8988T (cell line): ENCODE measurements around the gene FBXW8.

Source experiments
- DNase-seq: peaks from one replicate; pipeline ENCODE4 v3.0.0; 2011

FBXW8 gene, protein sequence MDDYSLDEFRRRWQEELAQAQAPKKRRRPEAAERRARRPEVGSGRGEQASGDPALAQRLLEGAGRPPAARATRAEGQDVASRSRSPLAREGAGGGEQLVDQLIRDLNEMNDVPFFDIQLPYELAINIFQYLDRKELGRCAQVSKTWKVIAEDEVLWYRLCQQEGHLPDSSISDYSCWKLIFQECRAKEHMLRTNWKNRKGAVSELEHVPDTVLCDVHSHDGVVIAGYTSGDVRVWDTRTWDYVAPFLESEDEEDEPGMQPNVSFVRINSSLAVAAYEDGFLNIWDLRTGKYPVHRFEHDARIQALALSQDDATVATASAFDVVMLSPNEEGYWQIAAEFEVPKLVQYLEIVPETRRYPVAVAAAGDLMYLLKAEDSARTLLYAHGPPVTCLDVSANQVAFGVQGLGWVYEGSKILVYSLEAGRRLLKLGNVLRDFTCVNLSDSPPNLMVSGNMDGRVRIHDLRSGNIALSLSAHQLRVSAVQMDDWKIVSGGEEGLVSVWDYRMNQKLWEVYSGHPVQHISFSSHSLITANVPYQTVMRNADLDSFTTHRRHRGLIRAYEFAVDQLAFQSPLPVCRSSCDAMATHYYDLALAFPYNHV

GRCh38 chr12:116910645-116911451 lies at the start of gene FBXW8:
FBXW8 (plus strand) TSS chr12:116910950; CDS start chr12:116911038, 88 bp downstream.
- peak; percentile 78 for DNase-seq

- DNase-seq, result no peak
These were observed 49.4 kb upstream of the FBXW8 start for GRCh38 chr12:116861320-116861719.

DNA sequence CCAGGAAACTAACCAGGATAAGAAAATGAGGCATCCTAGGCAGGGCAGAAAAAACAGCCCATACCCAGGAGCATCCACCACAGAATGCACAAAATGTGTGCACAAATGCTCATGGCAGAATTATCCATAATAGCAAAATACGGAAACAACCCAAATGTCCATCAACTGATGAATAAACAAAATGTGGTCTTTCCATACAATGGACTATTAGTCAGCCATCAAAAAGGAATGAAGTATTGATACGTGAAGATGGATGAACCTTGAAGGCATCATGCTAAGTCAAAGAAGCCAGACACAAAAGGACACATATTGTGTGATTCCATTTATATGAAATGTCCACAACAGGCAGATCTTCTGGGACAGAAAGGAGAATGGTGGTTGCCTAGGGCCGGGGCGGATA lies 48.6 kb upstream of the FBXW8 start:
- no peak for DNase-seq

GRCh38 chr12:116863275-116863767 lies 47.4 kb upstream of the FBXW8 start:
- DNase-seq, result no peak

DNA sequence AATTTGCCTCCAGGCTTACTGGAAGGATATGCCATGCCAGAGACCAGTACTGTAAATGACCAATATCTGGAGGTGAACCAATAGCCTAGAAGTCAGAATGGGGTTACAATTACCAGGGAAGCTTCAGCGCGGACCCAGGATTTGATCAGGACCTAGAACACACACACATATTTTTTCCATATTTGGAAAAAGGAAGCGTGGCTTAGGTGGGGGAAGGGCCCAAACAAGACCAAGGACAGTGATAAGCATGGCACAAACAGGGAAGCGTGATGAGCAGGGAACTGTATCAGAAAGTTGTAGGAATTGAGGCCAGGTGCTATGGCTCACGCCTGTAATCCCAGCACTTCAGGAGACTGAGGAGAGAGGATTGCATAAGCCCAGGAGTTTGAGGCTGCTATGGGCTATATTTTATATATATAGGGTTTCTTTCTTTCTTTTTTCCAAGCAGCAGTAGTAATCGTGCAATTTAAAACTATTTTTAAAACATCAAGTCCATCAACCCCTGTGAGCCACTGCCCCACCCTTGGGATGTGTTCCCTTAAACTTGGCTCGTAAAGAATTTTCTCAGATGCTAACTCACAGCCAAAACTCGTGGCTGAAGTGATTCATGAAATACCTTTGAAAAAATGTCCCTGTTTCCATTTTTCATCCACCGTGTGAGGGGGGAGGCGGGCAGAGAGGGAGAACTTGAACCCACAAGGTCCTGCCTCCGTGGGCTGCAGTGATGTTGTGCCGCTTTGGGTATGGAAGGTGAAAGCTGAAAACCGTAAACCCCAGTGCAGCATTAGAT lies 46.2 kb upstream of the FBXW8 start:
- DNase-seq, result no peak

DNA sequence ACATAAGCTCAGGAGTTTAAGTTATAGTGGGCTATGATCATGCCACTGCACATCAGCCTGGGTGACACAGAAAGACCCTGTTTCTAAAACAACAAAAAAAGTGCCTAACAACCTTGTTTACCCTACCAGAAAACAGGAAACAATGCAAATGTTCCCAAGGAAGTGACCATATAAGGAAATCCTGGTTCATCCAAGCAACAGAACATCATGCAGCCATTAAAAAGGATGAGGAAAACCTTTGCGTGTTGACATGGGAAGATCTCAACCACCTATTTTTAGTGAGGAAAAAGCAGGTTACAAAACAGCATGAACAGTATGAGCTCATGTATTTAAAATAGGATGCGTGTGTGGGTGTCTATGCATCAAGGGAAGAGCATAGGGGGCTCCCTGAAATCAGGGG lies 43.2 kb upstream of the FBXW8 start:
- no peak for DNase-seq

DNA sequence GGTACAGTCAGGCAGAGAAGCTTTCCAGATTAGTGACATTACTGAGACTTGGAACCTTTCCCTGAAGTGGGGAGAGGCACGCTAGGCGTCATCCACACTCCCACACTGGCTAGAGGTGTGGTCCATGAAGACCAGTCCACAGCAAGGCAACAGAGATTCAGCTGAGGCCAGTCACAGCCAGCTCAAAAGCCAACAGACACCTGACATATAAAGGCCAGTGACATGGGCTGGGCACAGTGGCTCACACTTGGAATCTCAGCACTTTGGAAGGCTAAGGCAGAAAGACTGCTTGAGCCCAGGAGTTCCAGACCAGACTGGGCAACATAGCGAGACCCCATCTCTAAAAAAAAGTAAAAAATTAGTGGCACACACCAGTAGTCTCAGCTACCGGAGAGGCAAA lies 40.4 kb upstream of the FBXW8 start:
- DNase-seq, result no peak

GRCh38 chr12:116874324-116874995 lies 36.3 kb upstream of the FBXW8 start:
- no peak for DNase-seq

DNA sequence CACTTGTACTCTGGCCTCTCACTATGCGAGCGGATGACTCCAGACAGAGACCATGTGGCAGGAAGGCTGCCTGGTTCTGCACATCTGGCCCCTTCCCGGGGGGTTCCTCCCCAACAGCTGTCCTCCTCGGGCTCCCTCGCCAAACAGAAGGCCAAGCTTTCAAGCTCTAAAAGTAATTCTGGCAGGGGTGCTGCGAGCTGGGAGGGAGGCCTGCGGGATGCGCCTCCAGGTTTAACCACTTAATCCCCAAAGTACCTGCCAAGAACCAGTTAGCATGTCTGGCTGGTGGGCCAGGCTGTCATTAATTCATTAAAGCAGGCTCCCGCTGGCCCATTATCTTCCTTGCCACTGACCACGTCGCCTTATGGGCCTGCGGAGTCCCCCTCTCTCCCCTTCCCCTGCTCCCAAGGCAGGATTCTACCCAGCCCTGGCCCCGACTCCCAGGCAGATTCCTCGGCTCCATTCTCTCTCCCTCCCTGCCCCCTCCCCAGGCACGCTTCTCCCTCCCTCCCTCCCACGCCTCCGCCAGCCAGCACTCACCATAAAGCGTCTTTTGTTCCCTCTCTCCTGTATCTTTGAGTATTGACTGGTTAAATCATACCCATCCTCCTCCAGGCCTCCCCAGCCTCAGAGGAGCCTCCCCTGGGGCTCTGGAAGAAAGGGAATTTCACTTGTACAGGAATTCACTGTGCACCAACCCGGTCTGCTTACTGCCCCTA lies 34.4 kb upstream of the FBXW8 start:
- DNase-seq, result no peak

DNA sequence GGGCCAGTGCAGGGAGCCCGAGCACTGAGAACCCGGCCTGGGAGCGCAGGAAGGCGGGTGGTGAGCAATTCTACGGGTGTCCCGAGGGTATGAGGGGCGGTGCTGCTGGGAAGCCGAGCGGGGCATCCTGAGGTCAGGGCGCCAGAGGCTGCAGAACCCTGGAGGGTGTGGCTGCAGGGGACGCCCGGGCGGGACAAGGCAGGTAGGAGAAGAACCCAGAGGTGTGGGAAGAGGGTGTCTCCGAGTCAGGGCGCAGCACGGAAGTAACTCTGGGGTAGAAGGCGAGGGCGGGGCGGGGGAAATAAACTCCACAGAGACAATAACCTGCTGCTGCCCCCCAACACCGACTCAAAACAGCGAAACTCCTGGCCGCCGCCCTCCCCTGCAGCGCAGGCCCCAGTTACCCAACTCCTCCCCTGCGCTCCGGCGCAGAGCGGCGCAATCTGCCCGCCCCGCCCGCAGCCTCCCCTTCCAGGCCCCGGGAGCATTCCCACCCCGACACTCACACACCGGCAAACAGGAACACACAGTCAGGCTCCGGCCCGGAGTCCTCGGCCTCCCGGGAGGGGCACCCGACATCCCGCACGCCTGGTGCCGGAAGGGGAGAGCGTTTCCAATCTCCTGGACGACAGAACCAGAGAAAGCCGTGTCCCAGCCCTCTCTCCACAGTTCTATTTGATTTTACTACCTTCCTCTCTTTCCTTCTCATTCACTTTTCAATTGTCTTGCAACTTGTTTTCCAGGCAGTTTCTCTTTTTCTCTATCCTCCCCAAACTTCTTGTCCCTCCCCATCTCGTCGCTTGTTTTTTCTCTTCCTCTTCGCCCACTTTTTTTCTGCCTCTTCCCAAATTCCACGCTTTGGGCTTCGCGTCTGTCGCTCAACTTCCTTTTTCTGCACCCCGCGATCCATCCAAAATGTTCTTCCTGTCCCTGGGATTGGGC lies 31.9 kb upstream of the FBXW8 start:
- DNase-seq, result peak; percentile 75

GRCh38 chr12:116879509-116880212 lies 31.1 kb upstream of the FBXW8 start:
- no peak for DNase-seq

DNA sequence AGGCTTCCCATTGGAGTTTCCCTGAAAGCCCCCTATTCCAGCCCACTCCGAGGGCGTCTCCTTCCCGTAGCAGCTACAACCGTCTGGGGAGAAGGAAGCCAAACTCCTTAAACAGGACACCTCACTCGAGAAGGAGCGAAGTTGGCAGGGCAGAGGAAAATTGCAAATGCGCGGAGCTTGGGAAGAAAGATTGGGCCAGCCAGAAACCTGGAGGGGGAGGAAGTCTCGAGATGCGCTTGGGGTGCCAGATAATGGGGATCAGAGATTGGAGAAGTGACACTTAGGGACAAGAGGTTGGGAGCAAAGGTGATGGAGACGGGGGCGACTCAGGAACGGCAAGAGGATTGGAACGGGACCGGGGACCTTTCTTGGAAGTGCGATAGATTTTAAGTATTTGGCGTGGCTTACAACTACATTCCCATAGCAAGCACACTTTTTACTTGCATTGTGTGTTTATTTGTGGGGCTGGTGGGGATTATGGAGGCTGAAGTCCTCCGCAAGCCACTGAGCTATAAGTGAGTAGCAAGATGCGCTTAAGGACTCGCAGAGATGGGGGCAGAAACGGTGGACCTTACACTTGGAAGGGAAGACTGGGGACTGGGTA lies 30.4 kb upstream of the FBXW8 start:
- DNase-seq, result no peak

- DNase-seq, result peak; percentile 78
These were observed 29.9 kb upstream of the FBXW8 start for GRCh38 chr12:116880817-116881324.

GRCh38 chr12:116881325-116881876 lies 29.3 kb upstream of the FBXW8 start, which contains the start of gene HRK:
HRK (minus strand) TSS chr12:116881441; CDS start chr12:116881307, 134 bp downstream.
- peak; percentile 52 for DNase-seq

DNA sequence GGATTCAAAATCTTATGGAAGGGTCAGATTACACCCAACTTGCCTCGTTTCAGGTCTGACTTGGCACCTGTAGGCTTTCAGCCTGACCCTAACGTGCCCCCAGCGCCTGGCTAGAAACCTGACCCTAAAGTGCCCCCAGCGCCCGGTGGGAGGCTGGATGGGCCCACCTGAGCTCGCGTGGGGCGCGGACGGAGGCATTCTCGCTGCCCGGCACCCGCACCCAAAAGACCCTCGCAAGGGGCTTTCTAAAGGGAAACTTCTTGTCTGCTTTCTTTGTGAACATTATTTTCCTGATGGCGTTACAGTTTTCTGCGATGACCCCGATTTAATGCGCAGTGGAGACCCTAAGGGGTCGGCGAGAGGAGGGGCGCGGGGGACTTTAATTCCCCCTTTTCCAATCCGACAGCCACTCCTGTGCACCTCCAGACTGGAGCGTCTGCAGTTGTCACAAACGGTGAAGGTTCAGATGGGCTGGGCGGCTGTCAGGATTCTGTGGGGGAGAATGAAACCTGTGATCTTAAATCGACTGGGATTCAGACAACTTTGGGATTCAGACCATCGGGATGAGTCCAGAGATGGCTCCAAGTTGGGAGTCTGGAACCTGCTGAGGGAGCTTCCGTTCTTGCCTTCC lies 28.8 kb upstream of the FBXW8 start:
- DNase-seq, result no peak

- DNase-seq, result peak; percentile 69
These were observed 28.0 kb upstream of the FBXW8 start for GRCh38 chr12:116882742-116883141.

DNA sequence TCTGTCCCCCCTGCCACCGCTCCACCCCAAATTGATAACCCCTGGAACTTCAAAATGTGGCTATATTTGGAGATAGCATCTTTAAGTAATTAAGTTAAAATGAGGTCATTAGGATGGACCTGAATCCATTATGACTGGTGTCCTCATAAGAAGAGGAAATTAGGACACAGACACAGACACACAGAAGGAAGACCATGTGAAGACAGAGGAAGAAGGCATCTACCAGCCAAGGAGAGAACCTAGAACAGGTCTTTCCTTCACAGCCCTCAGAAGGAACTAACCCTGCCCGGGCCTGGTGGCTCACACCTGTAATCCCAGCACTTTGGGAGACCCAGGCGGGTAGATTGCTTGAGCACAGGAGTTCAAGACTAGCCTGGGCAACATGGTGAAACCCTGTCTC lies 25.9 kb upstream of the FBXW8 start:
- DNase-seq, result no peak

DNA sequence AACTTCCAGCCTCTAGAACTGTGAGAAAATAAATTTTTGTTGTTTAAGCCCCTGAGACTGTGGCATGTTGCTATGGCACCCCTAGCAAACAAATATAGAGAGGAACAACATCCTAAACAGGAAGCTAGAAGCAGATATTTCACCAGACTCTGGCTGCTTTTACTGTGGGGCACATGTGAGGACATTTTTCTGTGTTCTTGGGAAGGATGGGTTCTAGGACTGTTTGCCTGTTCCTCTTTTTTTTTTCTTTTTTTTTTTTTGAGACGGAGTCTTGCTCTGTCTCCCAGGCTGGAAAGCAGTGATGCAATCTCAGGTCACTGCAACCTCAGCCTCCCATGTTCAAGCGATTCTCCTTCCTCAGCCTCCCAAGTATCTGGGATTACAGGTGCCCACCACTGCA lies 25.3 kb upstream of the FBXW8 start:
- no peak for DNase-seq
